GM12873 (cell line): ENCODE results near the gene NPEPL1.

ENCODE experiments used
- CTCF ChIP-seq: IDR thresholded peaks from 2 replicates; pipeline ENCODE4 v1.5.1; 2012; ENCODE audit warnings: low read depth, mild to moderate bottlenecking, moderate library complexity, low read length, control low read depth; ENCODE audit not compliant: insufficient read depth; ENCODE audit errors: missing control alignments

Gene NPEPL1

GRCh38 chr20:58695084-58695722 lies 2.6 kb downstream of the NPEPL1 start:
- no peak for TF ChIP-seq CTCF

DNA sequence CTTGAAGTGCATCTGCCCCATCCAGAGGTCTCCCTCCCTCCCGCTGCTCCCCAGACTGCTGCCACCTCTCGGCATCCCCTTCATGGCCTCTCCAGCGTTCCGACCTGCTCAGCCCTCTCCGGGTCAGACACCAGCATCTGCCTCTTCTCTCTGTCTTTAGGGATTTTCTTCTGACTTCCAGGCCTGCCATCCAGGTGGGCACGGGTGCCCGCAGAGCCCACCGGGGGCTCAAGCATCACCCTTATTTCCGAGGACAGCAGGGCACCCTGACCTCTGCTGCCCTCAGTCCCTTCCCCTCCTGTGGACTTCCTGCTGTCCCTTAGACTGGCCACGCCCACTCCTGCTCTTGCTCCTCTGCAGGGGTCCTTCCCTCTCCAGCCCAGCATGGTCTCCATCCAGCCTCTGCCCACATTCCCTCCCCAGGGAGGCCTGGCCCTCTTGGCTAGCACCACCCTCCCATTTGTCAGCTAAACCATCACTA lies 3.3 kb downstream of the NPEPL1 start:
- TF ChIP-seq CTCF: no peak

DNA sequence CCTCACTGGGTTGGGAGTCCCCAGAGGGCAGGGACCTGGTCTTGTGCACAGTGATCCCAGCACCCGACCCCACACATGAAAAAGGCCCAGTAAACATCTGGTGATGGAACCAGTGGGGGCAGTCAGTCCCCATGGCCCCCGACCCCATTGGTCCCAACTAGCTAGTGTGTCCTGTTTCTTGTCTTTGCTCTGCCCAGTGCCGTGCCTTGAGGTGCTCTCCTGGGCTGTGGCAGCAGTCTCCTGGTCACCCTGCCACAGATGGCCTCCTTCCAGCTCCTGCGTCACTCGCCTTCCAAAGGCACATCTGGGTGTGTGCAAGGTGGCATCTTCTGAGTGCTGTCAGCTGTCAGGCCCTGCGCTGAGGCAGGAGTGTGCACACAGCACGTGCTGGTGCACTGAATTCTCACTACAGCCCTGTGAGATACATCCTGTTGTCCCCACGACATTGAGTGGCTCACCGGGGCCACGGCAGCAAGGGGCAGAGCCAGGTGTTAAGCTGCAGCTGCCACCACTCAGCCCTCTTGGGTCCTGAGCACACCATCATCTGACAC lies 3.9 kb downstream of the NPEPL1 start:
- no peak for TF ChIP-seq CTCF

DNA sequence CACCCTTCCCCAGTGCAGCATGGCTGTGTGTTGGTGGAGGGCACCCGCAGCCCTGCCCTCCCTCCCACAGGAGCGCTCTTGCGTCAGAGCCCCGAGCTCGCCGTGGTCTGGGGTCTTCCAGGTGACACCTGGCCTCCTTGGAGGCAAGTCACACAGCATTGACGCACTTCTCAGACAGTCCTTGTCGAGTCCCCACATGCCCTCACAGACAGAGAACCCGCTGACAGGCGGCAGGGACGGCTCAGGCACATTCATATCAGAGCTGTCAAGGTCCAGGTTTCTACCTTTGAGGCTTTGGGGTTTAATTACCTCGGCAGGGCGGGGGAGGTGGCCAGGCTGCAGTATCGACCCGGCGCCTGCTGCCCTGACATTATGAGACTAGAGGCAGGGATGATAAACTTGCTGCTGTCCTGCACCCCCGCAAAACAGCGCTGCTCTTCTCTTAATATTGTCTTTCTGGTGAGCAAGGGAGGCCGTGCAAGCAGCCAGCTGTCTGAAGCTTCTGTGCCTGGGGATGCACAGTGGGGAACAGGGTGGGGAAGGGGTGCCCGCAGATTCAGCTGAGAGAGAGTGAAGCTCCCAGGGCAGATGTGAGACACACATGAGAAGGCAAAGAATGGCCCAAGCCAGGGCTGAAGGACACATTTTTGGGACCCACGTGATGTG lies 4.7 kb downstream of the NPEPL1 start:
- TF ChIP-seq CTCF: no peak

DNA sequence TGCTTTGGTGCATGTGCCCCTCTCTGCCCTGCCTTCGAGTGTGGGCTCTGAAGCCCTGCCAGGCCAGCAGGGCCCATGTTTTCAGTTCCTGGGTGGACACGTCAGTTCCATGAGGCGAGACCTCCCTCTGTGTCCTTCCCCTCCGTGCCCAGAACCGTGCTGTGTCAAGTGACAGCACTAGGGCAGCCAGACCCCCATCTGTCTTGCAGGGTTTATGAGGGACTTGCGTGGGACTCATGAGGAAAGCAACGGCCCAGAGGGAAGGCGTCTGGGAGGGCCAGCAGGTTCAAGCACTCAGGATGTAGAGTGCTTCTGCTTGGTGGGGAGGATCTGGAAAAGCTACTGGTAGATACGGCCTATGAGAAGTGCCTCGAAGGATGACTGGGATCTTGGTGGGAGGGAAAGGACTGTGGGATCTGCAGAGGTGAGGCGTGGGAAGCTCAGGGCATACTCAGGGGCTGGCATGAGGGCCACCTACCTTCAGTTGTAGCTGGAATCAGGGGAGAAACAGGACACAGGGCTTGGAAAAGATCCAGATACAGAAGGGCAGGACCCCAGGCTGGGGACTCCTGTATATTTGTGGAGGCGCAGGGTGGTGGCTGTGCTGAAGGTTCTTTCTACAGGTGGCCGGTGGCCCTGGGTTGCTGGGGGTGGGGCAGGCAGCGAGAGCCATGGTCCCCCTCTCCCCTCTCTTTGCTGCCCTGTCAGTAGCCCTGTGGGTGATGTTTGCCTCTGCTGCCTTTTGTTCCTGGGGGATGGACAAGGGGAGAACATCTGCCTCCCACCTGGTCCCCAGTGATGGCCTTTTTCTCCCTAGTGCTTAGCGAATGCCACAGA lies 5.5 kb downstream of the NPEPL1 start:
- no peak for TF ChIP-seq CTCF

DNA sequence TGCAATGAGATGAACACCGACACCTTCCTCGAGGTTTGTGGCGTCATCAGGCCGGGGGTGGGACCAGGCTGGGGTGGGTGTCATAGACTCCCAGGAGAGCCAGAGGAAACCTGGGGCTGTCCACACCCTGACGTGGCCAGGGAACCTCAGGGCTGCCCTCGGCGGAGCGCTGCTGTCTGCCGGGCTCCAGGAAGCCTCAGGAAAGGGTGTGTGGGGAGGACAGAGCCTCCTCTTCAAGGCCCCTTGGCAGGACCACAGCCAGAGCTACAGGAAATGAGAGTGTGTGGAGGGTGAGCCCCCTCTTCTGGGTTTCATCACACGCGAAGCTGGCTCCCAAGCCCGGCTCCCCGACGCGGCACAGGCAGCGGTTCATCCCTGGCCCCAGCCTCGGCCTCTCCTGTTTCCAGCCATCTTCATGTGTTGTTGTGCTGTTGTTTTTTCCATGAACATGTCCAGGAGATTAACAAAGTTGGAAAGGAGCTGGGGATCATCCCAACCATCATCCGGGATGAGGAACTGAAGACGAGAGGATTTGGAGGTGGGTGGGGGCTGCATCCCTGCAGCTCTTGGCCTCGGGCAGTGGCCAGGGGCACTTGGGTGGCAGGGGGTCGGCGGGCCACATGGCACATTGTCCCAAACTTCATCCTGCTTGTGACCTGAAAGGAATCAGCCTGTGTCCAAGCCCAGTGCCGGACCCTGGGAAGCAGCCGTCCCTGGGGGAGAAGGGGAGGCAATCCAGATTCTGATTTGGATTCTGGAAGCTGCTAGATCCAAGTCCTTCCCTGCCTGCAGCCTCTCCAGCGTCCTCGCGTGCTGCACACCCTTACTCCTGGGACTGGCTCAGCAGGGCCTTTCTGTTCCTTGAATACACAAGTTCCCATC lies 6.4 kb downstream of the NPEPL1 start:
- TF ChIP-seq CTCF: no peak
